Measurements from ENCODE around the gene TMC8. TPM values are rescaled to one million over a fixed set of nuclear protein-coding genes. Genes with fewer than 3 reads are reported as not detected.

The TMC8 gene
- total RNA-seq, 1 donor from 2014 or later = 0.79 TPM

DNA sequence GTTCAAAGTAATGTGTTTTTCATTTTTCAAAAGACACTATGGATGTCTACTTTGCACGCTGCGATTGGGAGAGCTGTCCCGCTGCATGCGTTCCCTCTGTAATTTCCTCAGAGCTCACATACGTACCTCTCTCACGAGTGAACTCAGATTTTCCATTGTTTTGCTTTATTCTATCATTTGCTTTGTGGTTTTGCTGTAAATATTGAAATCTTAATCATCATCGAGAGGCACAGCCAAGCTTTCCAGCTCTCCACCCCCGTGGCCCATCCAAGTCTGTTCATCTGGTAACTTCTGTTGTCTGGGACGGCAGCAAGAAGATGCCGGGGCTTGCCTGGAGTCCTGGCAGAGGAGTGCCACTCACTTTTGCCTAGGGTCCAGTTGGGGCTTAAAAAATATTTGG lies 23.1 kb upstream of the TMC8 start:
- peaks cover under 1% of the 10 kb centered on the region for H3K27me3 Mint-ChIP-seq (ENCODE audit: low read depth)
- no peak overlapping the region for H3K4me3 Mint-ChIP-seq
- H3K27ac Mint-ChIP-seq (ENCODE audit: unreplicated experiment) = no peak overlapping the region
- peaks cover 8% of the 10 kb centered on the region for H3K36me3 Mint-ChIP-seq (ENCODE audit: low read depth)
- TF ChIP-seq, protein P1, sequence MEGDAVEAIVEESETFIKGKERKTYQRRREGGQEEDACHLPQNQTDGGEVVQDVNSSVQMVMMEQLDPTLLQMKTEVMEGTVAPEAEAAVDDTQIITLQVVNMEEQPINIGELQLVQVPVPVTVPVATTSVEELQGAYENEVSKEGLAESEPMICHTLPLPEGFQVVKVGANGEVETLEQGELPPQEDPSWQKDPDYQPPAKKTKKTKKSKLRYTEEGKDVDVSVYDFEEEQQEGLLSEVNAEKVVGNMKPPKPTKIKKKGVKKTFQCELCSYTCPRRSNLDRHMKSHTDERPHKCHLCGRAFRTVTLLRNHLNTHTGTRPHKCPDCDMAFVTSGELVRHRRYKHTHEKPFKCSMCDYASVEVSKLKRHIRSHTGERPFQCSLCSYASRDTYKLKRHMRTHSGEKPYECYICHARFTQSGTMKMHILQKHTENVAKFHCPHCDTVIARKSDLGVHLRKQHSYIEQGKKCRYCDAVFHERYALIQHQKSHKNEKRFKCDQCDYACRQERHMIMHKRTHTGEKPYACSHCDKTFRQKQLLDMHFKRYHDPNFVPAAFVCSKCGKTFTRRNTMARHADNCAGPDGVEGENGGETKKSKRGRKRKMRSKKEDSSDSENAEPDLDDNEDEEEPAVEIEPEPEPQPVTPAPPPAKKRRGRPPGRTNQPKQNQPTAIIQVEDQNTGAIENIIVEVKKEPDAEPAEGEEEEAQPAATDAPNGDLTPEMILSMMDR (conservative IDR thresholded peaks at IDR 0.05) = no peak
- no peaks in the 10 kb centered on the region for H3K9me3 Mint-ChIP-seq
- peaks cover 8% of the 10 kb centered on the region for H3K4me1 Mint-ChIP-seq
- no peak for DNase-seq (ENCODE audit: low read depth, low spot score)

DNA sequence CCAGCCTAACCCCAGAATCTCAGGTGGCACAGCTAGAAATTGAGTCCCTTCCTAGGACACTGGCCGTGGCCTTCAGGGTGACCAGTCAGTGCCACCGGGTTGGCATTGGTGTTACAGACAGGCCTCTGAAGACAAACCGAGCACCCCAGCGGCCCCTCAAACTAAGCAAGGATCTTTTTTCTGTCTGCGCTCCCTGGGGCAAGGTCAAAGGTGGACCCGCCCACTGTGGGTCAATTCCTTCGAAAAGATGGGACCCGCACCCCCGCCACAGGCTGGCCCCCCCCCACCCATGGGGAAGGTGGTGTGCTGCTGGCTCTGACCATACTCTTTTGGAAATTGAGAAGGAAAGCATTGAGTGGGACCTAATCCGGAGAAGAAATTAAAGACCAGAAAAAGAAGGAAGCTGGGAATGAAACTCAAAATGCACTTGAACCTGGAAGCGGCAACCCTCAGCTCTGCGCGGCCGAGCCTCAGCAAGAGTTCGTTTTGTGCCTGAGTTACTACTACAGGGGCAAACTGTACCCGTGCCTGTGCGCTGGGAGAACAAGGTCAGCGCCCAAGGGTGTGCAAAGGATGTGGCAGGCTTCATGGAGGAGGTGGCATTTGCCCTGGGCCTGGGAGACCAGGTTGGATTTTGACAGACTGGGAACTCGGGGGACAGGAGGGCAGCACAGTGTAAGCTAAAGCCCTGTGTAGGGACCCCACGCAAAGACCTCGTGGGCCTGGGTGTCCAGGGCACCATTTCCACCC lies 22.4 kb upstream of the TMC8 start:
- no peaks in the 10 kb centered on the region for H3K9me3 Mint-ChIP-seq
- H3K36me3 Mint-ChIP-seq (ENCODE audit: low read depth) = peaks cover 10% of the 10 kb centered on the region
- H3K4me1 Mint-ChIP-seq = peaks cover 10% of the 10 kb centered on the region
- peaks cover 2% of the 10 kb centered on the region for H3K27me3 Mint-ChIP-seq (ENCODE audit: low read depth)
- TF ChIP-seq, protein P1 (conservative IDR thresholded peaks at IDR 0.05) = no peak
- no peak overlapping the region for H3K27ac Mint-ChIP-seq (ENCODE audit: unreplicated experiment)
- DNase-seq (ENCODE audit: low read depth, low spot score) = no peak
- H3K4me3 Mint-ChIP-seq = no peak overlapping the region

DNA sequence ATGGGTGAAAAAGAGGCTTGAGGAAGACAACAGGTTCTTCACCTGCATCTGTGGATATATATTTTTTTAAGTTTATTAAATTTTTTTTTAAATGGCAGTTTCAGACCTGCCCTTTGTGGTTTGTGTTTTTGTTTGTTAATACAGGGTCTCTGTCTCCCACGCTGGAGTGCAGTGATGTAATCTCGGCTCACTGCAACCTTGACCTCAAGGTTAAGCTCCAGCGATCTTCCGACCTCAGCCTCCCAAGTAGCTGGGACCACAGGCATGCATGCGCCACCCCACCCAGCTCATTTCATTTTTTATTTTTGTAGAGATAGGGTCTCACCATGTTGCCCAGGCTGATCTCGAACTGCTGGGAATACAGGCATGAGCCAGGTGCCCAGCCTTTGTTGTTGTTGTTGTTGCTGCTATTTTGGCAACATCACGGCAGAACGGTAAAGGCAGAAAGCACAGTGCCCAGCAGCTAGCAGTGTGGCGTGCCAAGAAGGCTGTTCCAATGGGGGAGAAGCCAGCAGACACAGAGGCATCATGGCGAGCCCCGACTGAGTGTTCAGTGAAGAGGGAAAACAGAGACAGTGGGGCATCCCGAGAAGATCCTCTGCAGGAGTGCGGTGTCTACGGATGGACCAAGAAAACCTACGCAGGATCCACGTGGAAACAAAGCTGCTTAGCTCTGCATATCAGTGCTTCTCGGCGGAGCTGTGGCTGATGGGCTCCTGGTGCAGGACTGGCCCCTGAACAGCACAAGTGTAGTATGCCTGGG lies 21.7 kb upstream of the TMC8 start:
- no peak overlapping the region for H3K27ac Mint-ChIP-seq (ENCODE audit: unreplicated experiment)
- H3K4me3 Mint-ChIP-seq = peak overlapping the region; percentile 19
- H3K27me3 Mint-ChIP-seq (ENCODE audit: low read depth) = peaks cover 2% of the 10 kb centered on the region
- TF ChIP-seq, protein P1 (conservative IDR thresholded peaks at IDR 0.05) = no peak
- DNase-seq (ENCODE audit: low read depth, low spot score) = no peak
- no peaks in the 10 kb centered on the region for H3K9me3 Mint-ChIP-seq
- H3K36me3 Mint-ChIP-seq (ENCODE audit: low read depth) = peaks cover 6% of the 10 kb centered on the region
- H3K4me1 Mint-ChIP-seq = peaks cover 15% of the 10 kb centered on the region

DNA sequence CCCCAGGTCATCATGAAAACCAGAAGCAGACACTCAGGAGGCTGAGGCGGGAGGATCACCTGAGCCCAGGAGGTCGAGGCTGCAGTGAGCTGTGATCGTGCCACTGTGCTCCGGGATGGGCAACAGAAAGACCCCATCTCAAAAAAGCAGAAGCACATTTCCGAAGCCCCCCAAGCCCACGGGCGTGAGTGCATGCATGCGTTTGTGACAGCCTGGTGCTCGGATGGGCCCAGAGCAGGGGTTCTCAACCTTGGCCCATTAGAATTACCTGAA lies 21.1 kb upstream of the TMC8 start:
- DNase-seq (ENCODE audit: low read depth, low spot score) = no peak
- Mint-ChIP-seq H3K27me3 (ENCODE audit: low read depth) (peaks cover 5% of the 10 kb centered on the region), H3K4me1 (peaks cover 19% of the 10 kb centered on the region), H3K36me3 (ENCODE audit: low read depth) (peaks cover 5% of the 10 kb centered on the region), H3K9me3 (no peaks in the 10 kb centered on the region), H3K27ac (ENCODE audit: unreplicated experiment) (no peak overlapping the region), H3K4me3 (no peak overlapping the region)
- TF ChIP-seq, protein P1 (conservative IDR thresholded peaks at IDR 0.05) = no peak

DNA sequence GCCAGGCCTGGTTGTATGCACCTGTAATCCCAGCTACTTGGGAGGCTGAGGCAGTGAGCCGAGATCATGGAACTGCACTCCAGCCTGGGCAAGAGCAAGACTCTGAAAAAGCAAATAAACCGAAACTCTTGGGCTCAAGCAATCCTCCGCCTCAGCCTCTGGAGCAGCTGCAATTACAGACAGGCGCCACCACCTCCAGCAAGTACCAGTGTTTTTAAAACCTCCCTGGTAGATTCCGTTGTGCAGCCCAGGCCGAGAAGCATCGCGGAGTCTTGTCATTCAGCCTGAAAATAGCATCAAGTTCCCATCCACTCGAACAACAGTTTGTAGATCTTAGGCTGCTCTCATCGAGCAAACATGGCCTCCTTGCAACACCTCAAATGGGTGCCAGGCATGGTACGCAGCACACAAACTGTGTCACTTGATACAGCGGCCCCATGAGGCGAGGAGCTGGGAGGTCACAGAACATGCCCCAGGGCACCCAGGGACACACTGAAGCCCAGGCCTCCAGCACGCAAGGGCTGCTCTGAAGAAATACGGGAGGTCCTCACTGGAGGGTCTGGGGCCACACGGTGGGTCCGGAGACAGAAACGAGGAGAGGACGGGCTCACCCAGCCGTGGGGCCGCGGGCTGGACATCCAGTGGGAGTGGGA lies 20.1 kb upstream of the TMC8 start:
- H3K9me3 Mint-ChIP-seq = no peaks in the 10 kb centered on the region
- peaks cover 19% of the 10 kb centered on the region for H3K4me1 Mint-ChIP-seq
- H3K36me3 Mint-ChIP-seq (ENCODE audit: low read depth) = peaks cover 5% of the 10 kb centered on the region
- H3K27me3 Mint-ChIP-seq (ENCODE audit: low read depth) = peaks cover 5% of the 10 kb centered on the region
- no peak overlapping the region for H3K27ac Mint-ChIP-seq (ENCODE audit: unreplicated experiment)
- DNase-seq (ENCODE audit: low read depth, low spot score) = no peak
- TF ChIP-seq, protein P1 (conservative IDR thresholded peaks at IDR 0.05) = no peak
- peak overlapping the region; percentile 54 for H3K4me3 Mint-ChIP-seq

All from neural crest cell (in vitro differentiated cells).